SK-N-SH (cell line): ENCODE results near the gene DOK6.

Experiments
- CHD2 ChIP-seq: fragments of 150-350 bp; IDR thresholded peaks from 2 replicates; pipeline ENCODE4 v1.6.1; 2018; ENCODE audit warnings: low read length; ENCODE audit not compliant: partially characterized antibody
- RXRA ChIP-seq: IDR thresholded peaks from 2 replicates; pipeline ENCODE4 v1.4.0; 2012; ENCODE audit warnings: low read depth, mild to moderate bottlenecking, borderline replicate concordance
- TAF1 ChIP-seq: IDR thresholded peaks from 2 replicates; pipeline ENCODE4 v1.6.1; 2012; ENCODE audit warnings: low read depth, mild to moderate bottlenecking, low read length, moderate library complexity, borderline replicate concordance
- TF ChIP-seq, protein P1 (sequence below): fragments of 200-600 bp; sonication (generic); IDR thresholded peaks from 2 replicates; pipeline ENCODE4 v1.6.1; 2017; ENCODE audit warnings: antibody characterized with exemption, mild to moderate bottlenecking, moderate library complexity
- TF ChIP-seq, protein P2 (sequence below): IDR thresholded peaks from 2 replicates; pipeline ENCODE4 v1.6.1; 2012; ENCODE audit warnings: mild to moderate bottlenecking, low read depth, low read length, moderate library complexity
- TF ChIP-seq, protein P3 (sequence below): IDR thresholded peaks from 2 replicates; pipeline ENCODE4 v1.4.0; 2012; ENCODE audit warnings: low read depth, borderline replicate concordance
- TF ChIP-seq, protein P4 (sequence below): fragments of 150-350 bp; IDR thresholded peaks from 2 replicates; pipeline ENCODE4 v1.6.1; 2017; ENCODE audit warnings: antibody characterized with exemption, low read length, low read depth, borderline replicate concordance

DNA sequence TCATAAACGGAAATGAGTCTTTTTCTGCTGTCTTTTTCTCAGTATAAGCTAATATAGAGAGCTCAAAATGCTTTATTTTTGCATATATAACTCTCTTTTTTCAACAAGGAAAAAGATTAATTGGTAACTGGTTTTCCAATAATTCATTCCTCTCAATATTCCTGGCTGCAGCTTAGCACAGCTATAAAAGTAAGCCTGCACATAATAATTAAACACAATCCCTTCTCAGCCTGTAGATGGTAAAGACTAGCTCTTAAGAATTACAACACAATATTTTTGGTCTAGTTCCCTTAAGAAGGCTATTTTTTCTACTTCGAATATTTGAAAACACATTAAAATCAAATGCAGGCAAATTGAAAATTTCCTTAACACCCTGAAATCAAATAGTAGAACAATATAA, 258.0 kb downstream of the DOK6 start:
- TF ChIP-seq, protein P1, sequence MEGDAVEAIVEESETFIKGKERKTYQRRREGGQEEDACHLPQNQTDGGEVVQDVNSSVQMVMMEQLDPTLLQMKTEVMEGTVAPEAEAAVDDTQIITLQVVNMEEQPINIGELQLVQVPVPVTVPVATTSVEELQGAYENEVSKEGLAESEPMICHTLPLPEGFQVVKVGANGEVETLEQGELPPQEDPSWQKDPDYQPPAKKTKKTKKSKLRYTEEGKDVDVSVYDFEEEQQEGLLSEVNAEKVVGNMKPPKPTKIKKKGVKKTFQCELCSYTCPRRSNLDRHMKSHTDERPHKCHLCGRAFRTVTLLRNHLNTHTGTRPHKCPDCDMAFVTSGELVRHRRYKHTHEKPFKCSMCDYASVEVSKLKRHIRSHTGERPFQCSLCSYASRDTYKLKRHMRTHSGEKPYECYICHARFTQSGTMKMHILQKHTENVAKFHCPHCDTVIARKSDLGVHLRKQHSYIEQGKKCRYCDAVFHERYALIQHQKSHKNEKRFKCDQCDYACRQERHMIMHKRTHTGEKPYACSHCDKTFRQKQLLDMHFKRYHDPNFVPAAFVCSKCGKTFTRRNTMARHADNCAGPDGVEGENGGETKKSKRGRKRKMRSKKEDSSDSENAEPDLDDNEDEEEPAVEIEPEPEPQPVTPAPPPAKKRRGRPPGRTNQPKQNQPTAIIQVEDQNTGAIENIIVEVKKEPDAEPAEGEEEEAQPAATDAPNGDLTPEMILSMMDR = no peak
- TF ChIP-seq, protein P2, sequence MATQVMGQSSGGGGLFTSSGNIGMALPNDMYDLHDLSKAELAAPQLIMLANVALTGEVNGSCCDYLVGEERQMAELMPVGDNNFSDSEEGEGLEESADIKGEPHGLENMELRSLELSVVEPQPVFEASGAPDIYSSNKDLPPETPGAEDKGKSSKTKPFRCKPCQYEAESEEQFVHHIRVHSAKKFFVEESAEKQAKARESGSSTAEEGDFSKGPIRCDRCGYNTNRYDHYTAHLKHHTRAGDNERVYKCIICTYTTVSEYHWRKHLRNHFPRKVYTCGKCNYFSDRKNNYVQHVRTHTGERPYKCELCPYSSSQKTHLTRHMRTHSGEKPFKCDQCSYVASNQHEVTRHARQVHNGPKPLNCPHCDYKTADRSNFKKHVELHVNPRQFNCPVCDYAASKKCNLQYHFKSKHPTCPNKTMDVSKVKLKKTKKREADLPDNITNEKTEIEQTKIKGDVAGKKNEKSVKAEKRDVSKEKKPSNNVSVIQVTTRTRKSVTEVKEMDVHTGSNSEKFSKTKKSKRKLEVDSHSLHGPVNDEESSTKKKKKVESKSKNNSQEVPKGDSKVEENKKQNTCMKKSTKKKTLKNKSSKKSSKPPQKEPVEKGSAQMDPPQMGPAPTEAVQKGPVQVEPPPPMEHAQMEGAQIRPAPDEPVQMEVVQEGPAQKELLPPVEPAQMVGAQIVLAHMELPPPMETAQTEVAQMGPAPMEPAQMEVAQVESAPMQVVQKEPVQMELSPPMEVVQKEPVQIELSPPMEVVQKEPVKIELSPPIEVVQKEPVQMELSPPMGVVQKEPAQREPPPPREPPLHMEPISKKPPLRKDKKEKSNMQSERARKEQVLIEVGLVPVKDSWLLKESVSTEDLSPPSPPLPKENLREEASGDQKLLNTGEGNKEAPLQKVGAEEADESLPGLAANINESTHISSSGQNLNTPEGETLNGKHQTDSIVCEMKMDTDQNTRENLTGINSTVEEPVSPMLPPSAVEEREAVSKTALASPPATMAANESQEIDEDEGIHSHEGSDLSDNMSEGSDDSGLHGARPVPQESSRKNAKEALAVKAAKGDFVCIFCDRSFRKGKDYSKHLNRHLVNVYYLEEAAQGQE = no peak
- no peak for TF ChIP-seq TAF1
- TF ChIP-seq RXRA = no peak
- TF ChIP-seq, protein P3, sequence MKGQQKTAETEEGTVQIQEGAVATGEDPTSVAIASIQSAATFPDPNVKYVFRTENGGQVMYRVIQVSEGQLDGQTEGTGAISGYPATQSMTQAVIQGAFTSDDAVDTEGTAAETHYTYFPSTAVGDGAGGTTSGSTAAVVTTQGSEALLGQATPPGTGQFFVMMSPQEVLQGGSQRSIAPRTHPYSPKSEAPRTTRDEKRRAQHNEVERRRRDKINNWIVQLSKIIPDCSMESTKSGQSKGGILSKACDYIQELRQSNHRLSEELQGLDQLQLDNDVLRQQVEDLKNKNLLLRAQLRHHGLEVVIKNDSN = no peak
- TF ChIP-seq, protein P4, sequence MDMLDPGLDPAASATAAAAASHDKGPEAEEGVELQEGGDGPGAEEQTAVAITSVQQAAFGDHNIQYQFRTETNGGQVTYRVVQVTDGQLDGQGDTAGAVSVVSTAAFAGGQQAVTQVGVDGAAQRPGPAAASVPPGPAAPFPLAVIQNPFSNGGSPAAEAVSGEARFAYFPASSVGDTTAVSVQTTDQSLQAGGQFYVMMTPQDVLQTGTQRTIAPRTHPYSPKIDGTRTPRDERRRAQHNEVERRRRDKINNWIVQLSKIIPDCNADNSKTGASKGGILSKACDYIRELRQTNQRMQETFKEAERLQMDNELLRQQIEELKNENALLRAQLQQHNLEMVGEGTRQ = no peak
- TF ChIP-seq CHD2 = no peak
